ENCODE results near the gene VMP1. TPM values are rescaled to one million over a fixed set of nuclear protein-coding genes. Genes with fewer than 3 reads are reported as not detected.

Gene VMP1
- polyA plus RNA-seq, 3 donors = 53.2 to 143 (median 55.5) TPM

DNA sequence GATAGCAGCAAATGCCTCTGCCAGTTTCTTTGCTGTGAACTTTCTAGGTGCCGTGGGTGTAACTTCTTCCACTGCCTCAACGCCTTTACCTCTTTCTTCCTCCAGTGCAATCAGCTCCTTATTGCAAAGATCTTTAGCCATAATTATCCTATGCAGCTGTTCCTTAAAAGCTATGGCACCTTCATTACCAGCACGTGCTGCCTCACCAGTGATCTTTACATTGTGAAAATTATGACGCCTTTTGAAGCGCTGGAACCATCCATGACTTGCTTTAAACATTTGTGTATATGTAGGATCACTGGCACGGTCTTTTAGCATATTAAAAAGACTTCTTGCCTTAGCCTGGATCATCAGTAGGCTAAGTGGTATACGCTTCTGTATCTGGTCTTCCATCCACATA is 8.2 kb upstream of the VMP1 start:
- WGBS, 3 donors = 95 to 98% (median 96%) methylated on average over 7 of the region's 7 CpGs
- H3K27ac ChIP-seq (ENCODE audit: low read depth, low read length) = no peak overlapping the region

GRCh38 chr17:59699786-59700185 is 7.7 kb upstream of the VMP1 start:
- 92 to 95% (median 94%) methylated on average over 6 of the region's 6 CpGs for WGBS, 3 donors
- no peak overlapping the region for H3K27ac ChIP-seq (ENCODE audit: low read depth, low read length)

- whole genome bisulfite sequencing, 3 donors = 96 to 97% (median 96%) methylated on average over 7 of the region's 7 CpGs
Measured at GRCh38 chr17:59702304-59702703, 5.2 kb upstream of the VMP1 start.

DNA sequence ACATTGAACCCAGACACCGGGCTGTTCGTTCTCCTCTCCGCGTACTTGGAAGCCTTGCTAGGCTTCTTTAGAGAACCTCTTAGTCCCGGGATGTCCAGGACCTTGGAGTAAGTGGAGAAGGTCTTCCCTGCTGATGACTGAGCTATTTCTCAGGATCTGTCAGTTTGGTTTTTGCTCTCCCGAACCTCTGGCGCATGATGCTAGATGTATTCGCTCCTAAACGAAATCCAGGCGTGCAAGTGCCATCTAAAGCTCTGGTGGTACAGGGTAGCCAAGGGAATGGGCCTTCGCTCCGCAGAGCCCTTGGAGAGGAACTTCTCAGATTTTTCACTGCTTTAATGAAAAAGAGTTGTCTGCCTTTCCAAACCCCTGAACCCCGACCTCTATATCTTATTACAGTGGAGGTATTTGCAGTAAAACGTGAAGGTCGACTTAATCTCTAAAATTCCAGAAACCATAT is 547 bp downstream of the VMP1 start:
- WGBS, 3 donors = 0% methylated on average over 15 of the region's 15 CpGs

More at GRCh38 chr17:59702304-59702703, 5.2 kb upstream of the VMP1 start:
- H3K27ac ChIP-seq (ENCODE audit: low read depth, low read length) = no peak overlapping the region

DNA sequence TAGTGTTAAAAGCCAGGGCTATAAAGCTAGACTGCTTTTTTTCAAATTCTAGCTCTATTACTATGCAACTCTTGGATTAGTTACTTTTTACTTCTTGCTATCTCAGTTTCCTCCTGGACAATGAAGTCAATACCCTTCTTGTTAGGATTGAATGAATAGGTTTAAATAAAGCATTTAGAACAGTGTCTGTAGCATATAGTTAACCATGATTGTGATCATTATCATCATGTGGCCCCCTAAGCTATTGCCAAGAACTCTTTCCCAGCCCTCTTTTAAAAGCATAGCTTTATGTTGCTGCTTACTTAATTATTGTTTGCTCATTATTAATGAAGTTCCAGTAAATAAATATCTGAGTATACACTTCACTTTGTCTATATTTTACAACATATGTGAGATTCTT is 4.5 kb downstream of the VMP1 start:
- no peak overlapping the region for H3K27ac ChIP-seq (ENCODE audit: low read depth, low read length)

More for the DNA sequence above, 547 bp downstream of the VMP1 start:
- H3K27ac ChIP-seq (ENCODE audit: low read depth, low read length) = peak overlapping the region; percentile 70

GRCh38 chr17:59712862-59713261 is 5.4 kb downstream of the VMP1 start:
- 86 to 98% (median 97%) methylated on average over 2 of the region's 2 CpGs for WGBS, 3 donors
- H3K27ac ChIP-seq (ENCODE audit: low read depth, low read length) = no peak overlapping the region

DNA sequence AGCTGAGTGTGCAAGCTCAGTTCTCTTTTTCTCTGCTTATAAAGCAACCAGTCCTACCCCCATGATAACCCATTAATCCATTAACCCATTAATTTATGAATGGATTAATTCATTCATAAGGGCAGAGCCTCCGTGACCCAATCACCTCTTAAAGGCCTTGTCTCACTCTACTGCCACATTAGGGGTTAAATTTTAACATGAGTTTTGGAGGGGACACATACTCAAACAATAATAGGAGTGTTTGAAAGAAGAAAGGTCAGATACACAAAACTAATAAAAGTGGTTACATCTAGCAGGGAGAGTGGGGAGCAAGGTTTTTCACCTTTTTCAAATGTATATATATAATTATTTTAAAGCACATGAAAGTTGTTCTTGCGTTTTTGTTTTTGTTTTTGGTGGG is 6.8 kb downstream of the VMP1 start:
- 85 to 95% (median 89%) methylated on average over 2 of the region's 2 CpGs for WGBS, 3 donors

DNA sequence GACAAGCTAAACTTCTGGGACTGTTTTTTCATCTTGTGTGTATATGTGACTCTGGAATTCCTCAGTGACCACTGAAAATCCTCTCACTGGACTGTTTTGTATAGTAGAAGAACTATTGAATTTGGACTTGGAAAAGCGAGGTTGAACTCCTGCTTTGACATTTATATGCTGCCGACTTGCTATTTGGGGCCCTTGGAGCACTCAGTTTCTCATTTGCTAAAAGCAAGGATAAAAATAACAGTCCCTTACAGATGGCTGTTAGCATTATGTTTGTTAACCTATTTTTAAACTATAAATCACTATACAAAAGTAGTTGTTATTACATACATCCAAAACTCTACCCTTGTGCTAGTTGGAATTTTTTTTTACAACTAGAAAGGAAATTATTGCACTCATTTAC is 9.0 kb downstream of the VMP1 start:
- 91 to 96% (median 94%) methylated on average over 2 of the region's 2 CpGs for WGBS, 3 donors
- H3K27ac ChIP-seq (ENCODE audit: low read depth, low read length) = no peak overlapping the region

More for the DNA sequence above, 6.8 kb downstream of the VMP1 start:
- H3K27ac ChIP-seq (ENCODE audit: low read depth, low read length) = no peak overlapping the region

- H3K27ac ChIP-seq (ENCODE audit: low read depth, low read length) = no peak overlapping the region
Measured at GRCh38 chr17:59719526-59719925, 12.1 kb downstream of the VMP1 start.

DNA sequence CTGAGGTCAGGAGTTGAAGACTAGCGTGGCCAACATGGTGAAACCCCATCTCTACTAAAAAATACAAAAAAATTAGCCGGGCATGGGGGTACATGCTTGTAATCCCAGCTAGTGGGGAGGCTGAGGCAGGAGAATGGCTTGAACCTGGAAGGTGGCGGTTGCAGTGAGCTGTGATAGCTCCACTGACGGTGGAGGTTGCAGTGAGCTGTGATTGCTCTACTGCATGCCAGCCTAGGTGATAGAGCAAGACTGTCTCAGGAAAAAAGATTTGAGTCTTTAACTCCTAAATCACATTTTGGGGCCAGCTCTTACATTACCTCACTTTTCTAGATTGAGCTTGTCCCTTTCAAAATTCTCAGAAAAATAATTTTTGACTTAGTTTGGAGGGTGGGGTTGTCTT is 15.2 kb downstream of the VMP1 start:
- no peak overlapping the region for H3K27ac ChIP-seq (ENCODE audit: low read depth, low read length)
- WGBS, 3 donors = 84 to 97% (median 95%) methylated on average over 4 of the region's 4 CpGs

DNA sequence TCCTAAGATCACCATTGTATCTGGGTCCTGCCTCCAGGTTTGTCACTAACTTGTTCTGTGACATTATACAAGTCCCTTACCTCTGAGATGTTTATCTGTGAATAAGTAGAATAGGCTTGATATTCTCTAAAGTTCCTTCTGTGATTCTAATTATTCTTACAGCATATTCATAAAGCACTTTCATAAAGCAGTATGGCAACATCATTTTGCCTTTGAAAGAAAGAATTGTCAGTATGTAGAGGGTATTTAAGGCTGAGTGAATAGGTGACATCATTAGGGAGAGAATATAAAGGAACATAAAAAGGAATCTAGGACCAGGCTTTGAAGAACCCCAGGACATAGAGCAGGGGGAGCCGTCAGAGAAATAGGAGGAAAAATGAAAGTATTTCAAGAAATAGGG is 15.6 kb downstream of the VMP1 start:
- H3K27ac ChIP-seq (ENCODE audit: low read depth, low read length) = no peak overlapping the region
- whole genome bisulfite sequencing, 3 donors = 50 to 64% (median 56%) methylated on average over 1 of the region's 1 CpG

- H3K27ac ChIP-seq (ENCODE audit: low read depth, low read length) = no peak overlapping the region
- 70 to 86% (median 83%) methylated on average over 1 of the region's 1 CpG for WGBS, 3 donors
Measured at GRCh38 chr17:59723607-59724006, 16.2 kb downstream of the VMP1 start.

DNA sequence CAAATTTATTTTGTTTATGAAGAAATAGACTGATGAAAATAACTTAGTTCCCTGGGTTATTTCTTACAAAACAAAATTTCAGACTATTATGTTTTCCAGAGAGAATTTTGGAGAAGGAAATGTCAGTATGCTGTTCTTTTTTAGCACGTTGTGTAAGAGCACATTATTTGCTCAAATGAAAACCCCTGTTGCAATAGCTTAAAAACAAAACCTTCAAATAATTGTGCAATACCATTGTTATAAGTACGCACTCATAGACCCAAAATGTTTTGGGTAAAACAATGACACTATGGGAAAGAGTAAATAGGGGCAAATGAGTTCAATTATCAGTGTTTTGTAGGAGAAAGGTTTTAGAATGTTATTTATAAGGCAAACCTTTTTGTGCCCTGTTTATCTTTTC is 18.2 kb downstream of the VMP1 start:
- no peak overlapping the region for H3K27ac ChIP-seq (ENCODE audit: low read depth, low read length)
- WGBS, 3 donors = 19 to 26% (median 21%) methylated on average over 2 of the region's 2 CpGs

- H3K27ac ChIP-seq (ENCODE audit: low read depth, low read length) = no peak overlapping the region
- WGBS, 3 donors = 99 to 100% (median 100%) methylated on average over 1 of the region's 1 CpG
Measured at GRCh38 chr17:59727817-59728533, 20.5 kb downstream of the VMP1 start.

GRCh38 chr17:59730268-59730834 is 22.9 kb downstream of the VMP1 start:
- 86 to 92% (median 91%) methylated on average over 1 of the region's 1 CpG for WGBS, 3 donors
- no peak overlapping the region for H3K27ac ChIP-seq (ENCODE audit: low read depth, low read length)

DNA sequence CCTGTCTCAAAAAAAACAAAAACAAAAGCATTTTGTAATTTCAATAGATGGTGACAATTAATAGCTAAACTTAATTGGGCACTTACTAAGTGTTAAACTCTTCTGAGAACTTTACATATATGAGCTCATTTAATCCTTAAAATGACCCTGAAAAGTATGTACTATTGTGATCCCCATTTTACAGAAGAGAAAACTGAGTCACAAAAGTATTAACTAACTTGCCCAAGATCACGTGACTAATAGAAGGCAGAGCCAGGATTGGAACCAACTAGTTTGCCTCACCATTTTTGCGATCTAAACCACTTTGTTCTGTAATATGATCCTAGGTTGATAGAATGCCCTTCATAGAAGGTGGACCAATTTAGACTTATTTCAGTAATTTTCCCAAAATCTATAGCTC is 26.2 kb downstream of the VMP1 start:
- H3K27ac ChIP-seq (ENCODE audit: low read depth, low read length) = no peak overlapping the region
- WGBS, 3 donors = 93 to 99% (median 98%) methylated on average over 2 of the region's 2 CpGs

GRCh38 chr17:59734226-59734625 is 26.8 kb downstream of the VMP1 start:
- no peak overlapping the region for H3K27ac ChIP-seq (ENCODE audit: low read depth, low read length)
- WGBS, 3 donors = 99 to 100% (median 99%) methylated on average over 5 of the region's 5 CpGs

GRCh38 chr17:59737324-59737723 is 29.9 kb downstream of the VMP1 start:
- H3K27ac ChIP-seq (ENCODE audit: low read depth, low read length) = no peak overlapping the region
- 91 to 96% (median 92%) methylated on average over 3 of the region's 3 CpGs for WGBS, 3 donors

DNA sequence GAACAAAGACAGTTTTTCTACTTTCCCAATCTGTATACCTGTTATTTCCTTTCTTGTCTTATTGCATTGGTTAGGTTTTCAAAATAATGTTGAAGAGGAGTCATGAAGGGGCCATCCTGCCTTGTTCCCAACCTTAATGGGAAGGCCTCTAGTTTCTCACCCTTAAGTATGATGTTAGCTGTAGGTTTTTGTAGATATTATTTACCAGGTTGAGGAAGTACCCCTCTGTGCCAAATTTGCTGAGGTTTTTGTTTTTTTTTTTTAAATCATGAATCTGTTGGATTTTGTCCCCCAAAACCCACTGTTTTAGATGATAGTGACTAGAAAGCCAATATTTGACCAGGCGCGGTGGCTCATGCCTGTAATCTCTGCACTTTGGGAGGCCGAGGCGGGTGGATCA is 36.4 kb downstream of the VMP1 start:
- 96 to 99% (median 98%) methylated on average over 4 of the region's 4 CpGs for WGBS, 3 donors
- H3K27ac ChIP-seq (ENCODE audit: low read depth, low read length) = no peak overlapping the region

GRCh38 chr17:59745040-59745439 is 37.6 kb downstream of the VMP1 start:
- WGBS, 3 donors = 86 to 98% (median 95%) methylated on average over 2 of the region's 2 CpGs
- H3K27ac ChIP-seq (ENCODE audit: low read depth, low read length) = no peak overlapping the region

Measured in adipose tissue (tissue), 3 donors.